IMR-90 (cell line): ENCODE data around the gene TMA7. TPM values are rescaled to one million over a fixed set of nuclear protein-coding genes. Genes with fewer than 3 reads are reported as not detected.

ENCODE experiments used
- ATAC-seq: fragments of 200-7000 bp; cut with Tn5 transposase; 2 replicates; pipeline ENCODE4 v1.9.1; 2020; ENCODE audit warnings: low read depth, mild to moderate bottlenecking, moderate library complexity
- BruUV-seq: library from RNA; stranded (reverse); fragments of 400-500 nt; replicated peaks from 2 replicates; lab custom pipeline; 2021; lab: Mats Ljungman, UMichigan
- CTCF ChIA-PET: fragments of 300-600 bp; formaldehyde crosslinking; extraction: SDS; loops from one replicate; lab custom pipeline; 2021; ENCODE audit warnings: antibody characterized with exemption; lab: Yijun Ruan, JAX
- POLR2A ChIA-PET: fragments of 300-600 bp; sonication (Branson Sonifier 250); formaldehyde crosslinking; loops from one replicate; lab custom pipeline; 2022; ENCODE audit warnings: antibody characterized with exemption; ENCODE audit not compliant: unreplicated experiment; lab: Charles Lee
- DNase-seq: peaks from one replicate; pipeline ENCODE4 v3.0.0; 2013
- H2AFZ ChIP-seq: replicated peaks from 2 replicates; pipeline ENCODE3; 2013; ENCODE audit warnings: low read length, mild to moderate bottlenecking; ENCODE audit not compliant: poor library complexity
- H2AK5ac ChIP-seq: 2 replicates; pipeline ENCODE4 v1.6.1; 2013; ENCODE audit warnings: low read depth, low read length, inconsistent platforms
- H2AK9ac ChIP-seq: replicated peaks from 2 replicates; pipeline ENCODE3; 2013; ENCODE audit warnings: mild to moderate bottlenecking, low read depth, low read length, moderate library complexity; ENCODE audit not compliant: poor library complexity
- H2BK120ac ChIP-seq: 2 replicates; pipeline ENCODE4 v1.6.1; 2013; ENCODE audit warnings: low read depth, low read length, inconsistent platforms
- H2BK15ac ChIP-seq: 3 replicates; pipeline ENCODE4 v1.6.1; 2013; ENCODE audit warnings: low read depth, low read length, inconsistent platforms
- H2BK20ac ChIP-seq: 2 replicates; pipeline ENCODE4 v1.6.1; 2013; ENCODE audit warnings: low read depth, mild to moderate bottlenecking, inconsistent platforms, low read length, moderate library complexity
- H2BK5ac ChIP-seq: 2 replicates; pipeline ENCODE4 v1.6.1; 2013; ENCODE audit warnings: mild to moderate bottlenecking, low read depth, low read length, inconsistent platforms; ENCODE audit not compliant: poor library complexity, severe bottlenecking
- H3K14ac ChIP-seq: replicated peaks from 2 replicates; pipeline ENCODE4 v1.6.1; 2013; ENCODE audit warnings: low read depth, low read length, inconsistent platforms
- H3K18ac ChIP-seq: 2 replicates; pipeline ENCODE4 v1.6.1; 2013; ENCODE audit warnings: low read depth, low read length, control low read depth
- H3K23ac ChIP-seq: 2 replicates; pipeline ENCODE4 v1.6.1; 2013; ENCODE audit warnings: low read depth, low read length, inconsistent platforms
- H3K27ac ChIP-seq: 2 replicates; pipeline ENCODE4 v1.5.1; 2013; ENCODE audit warnings: mild to moderate bottlenecking, control low read depth, low read length; ENCODE audit not compliant: insufficient read depth
- H3K27me3 ChIP-seq: 2 replicates; pipeline ENCODE4 v1.6.1; 2013; ENCODE audit warnings: low read length; ENCODE audit not compliant: control insufficient read depth, insufficient read depth
- H3K36me3 ChIP-seq: 2 replicates; pipeline ENCODE4 v1.6.1; 2013; ENCODE audit warnings: low read length, mixed read lengths; ENCODE audit not compliant: control insufficient read depth, insufficient read depth
- H3K4ac ChIP-seq: 2 replicates; pipeline ENCODE4 v1.6.1; 2013; ENCODE audit warnings: low read depth, low read length, inconsistent platforms
- H3K4me1 ChIP-seq: 2 replicates; pipeline ENCODE4 v1.6.1; 2013; ENCODE audit warnings: low read length, mixed read lengths; ENCODE audit not compliant: control insufficient read depth, insufficient read depth
- H3K4me2 ChIP-seq: 2 replicates; pipeline ENCODE4 v1.6.1; 2013; ENCODE audit warnings: low read depth, mild to moderate bottlenecking, control low read depth, low read length, moderate library complexity
- H3K4me3 ChIP-seq: 2 replicates; pipeline ENCODE4 v1.5.1; 2013; ENCODE audit warnings: low read depth, mild to moderate bottlenecking, control low read depth, low read length, moderate library complexity; ENCODE audit not compliant: insufficient read depth
- H3K56ac ChIP-seq: 2 replicates; pipeline ENCODE4 v1.6.1; 2013; ENCODE audit warnings: low read length, inconsistent platforms; ENCODE audit not compliant: insufficient read depth; ENCODE audit errors: extremely low read depth
- H3K79me1 ChIP-seq, 2 experiments: 2 replicates each; pipeline ENCODE4 v1.6.1; 2013; ENCODE audit warnings: low read length in 2 of 2, inconsistent platforms in 1 of 2, low read depth in 1 of 2
- H3K9ac ChIP-seq: 2 replicates; pipeline ENCODE4 v1.6.1; 2013; ENCODE audit warnings: low read depth, low read length, control low read depth
- H3K9me1 ChIP-seq: 2 replicates; pipeline ENCODE4 v1.6.1; 2013; ENCODE audit warnings: low read length, inconsistent platforms; ENCODE audit not compliant: insufficient read depth
- H3K9me3 ChIP-seq: 2 replicates; pipeline ENCODE4 v1.6.1; 2013; ENCODE audit warnings: low read length; ENCODE audit not compliant: control insufficient read depth, insufficient read depth
- H4K20me1 ChIP-seq: 2 replicates; pipeline ENCODE4 v1.6.1; 2013; ENCODE audit warnings: low read length, inconsistent platforms; ENCODE audit not compliant: insufficient read depth
- H4K5ac ChIP-seq: 2 replicates; pipeline ENCODE4 v1.6.1; 2013; ENCODE audit warnings: mild to moderate bottlenecking, low read depth, low read length, control low read depth
- H4K8ac ChIP-seq, 2 experiments: 2 replicates each; pipeline ENCODE4 v1.6.1; 2013; ENCODE audit warnings: low read depth in 2 of 2, low read length in 2 of 2, control low read depth in 1 of 2, inconsistent platforms in 1 of 2
- H4K91ac ChIP-seq: 2 replicates; pipeline ENCODE4 v1.6.1; 2013; ENCODE audit warnings: low read depth, low read length, inconsistent platforms; ENCODE audit not compliant: insufficient read depth
- CTCF ChIP-seq: conservative IDR thresholded peaks from 2 replicates; pipeline ENCODE4 v1.5.1; 2012; ENCODE audit warnings: mild to moderate bottlenecking, low read depth, low read length, improper control_type of control experiment
- MAZ ChIP-seq: IDR thresholded peaks from 2 replicates; pipeline ENCODE4 v1.6.1; 2012; ENCODE audit warnings: low read depth, mild to moderate bottlenecking, low read length, improper control_type of control experiment, moderate library complexity, borderline replicate concordance
- MXI1 ChIP-seq: IDR thresholded peaks from 2 replicates; pipeline ENCODE4 v1.6.1; 2012; ENCODE audit warnings: low read depth, mild to moderate bottlenecking, low read length, moderate library complexity, borderline replicate concordance
- POLR2A ChIP-seq: IDR thresholded peaks from 2 replicates; pipeline ENCODE4 v1.6.1; 2012; ENCODE audit warnings: mild to moderate bottlenecking, low read depth, low read length
- RCOR1 ChIP-seq: IDR thresholded peaks from 2 replicates; pipeline ENCODE4 v1.6.1; 2012; ENCODE audit warnings: mild to moderate bottlenecking, low read length, improper control_type of control experiment; ENCODE audit not compliant: insufficient replicate concordance
- RFX5 ChIP-seq: IDR thresholded peaks from 2 replicates; pipeline ENCODE4 v1.8.0; 2012; ENCODE audit warnings: low read depth, mild to moderate bottlenecking, low read length, moderate library complexity
- WGBS, 2 experiments: methylation state at CpG; one replicate each; pipeline versions ENCODE4 v1.1.5 to v1.1.7; 2013; ENCODE audit warnings: missing lambda C conversion rate in 2 of 2; ENCODE audit not compliant: insufficient read length in 1 of 2; ENCODE audit errors: extremely low coverage in 2 of 2; 5-methylcytosine and 5-hydroxymethylcytosine counted together
- dilution Hi-C: fragments of 300-500 bp; cut with HindIII; formaldehyde crosslinking; loops from one replicate; pipeline ENCODE4 v1.14.3; 2018; ENCODE audit warnings: low sequenced_read_pairs; ENCODE audit not compliant: unreplicated experiment
- in situ Hi-C: fragments of 300-500 bp; cut with MboI; formaldehyde crosslinking; loops from 3 replicates; pipeline ENCODE4 v1.14.3; 2019; ENCODE audit warnings: low sequenced_read_pairs, inconsistent platforms, mixed read lengths
- intact Hi-C: fragments of 100-400 bp; cut with micrococcal nuclease; formaldehyde crosslinking; loops from 2 replicates; pipeline ENCODE4 v1.10.0; 2022
- polyA plus RNA-seq, 3 experiments: library from polyadenylated mRNA; depleted of rRNA; stranded (reverse); fragments of >200 nt; gene quantifications; 2 replicates each; pipeline ENCODE4 v1.2.3, GENCODE V29; 2012; ENCODE audit warnings: low replicate concordance in 1 of 3
- total RNA-seq: library from RNA; depleted of rRNA; stranded (reverse); fragments of >200 nt; gene quantifications from 2 replicates; pipeline ENCODE4 v1.2.3, GENCODE V29; 2012

TMA7 gene
- total and polyA plus RNA-seq, 2 of the 4 experiments (the other 2 are of a cell fraction): 81.9 to 240 TPM

GRCh38 chr3:48472923-48473616 lies 33.0 kb downstream of the TMA7 start:
- TF ChIP-seq POLR2A: peak; percentile 91
- no peak for TF ChIP-seq MXI1
- no peak for TF ChIP-seq RFX5
- peak; percentile 55 for TF ChIP-seq RCOR1
- peak; percentile 96 for TF ChIP-seq MAZ
- peak; percentile 30; the same call in 1 of the 2 replicates for TF ChIP-seq CTCF
- Histone ChIP-seq H3K4me1 (peaks cover 6% of the 10 kb centered on the region), H3K56ac (peak overlapping the region; percentile 91), H3K36me3 (peaks cover 24% of the 10 kb centered on the region), H2AK9ac (peak overlapping the region; percentile 99), H3K4ac (peak overlapping the region; percentile 100), H3K27ac (peak overlapping the region; percentile 94), H3K18ac (peak overlapping the region; percentile 72), H4K20me1 (no peaks in the 10 kb centered on the region; the same call in 1 of the 2 replicates), H2BK120ac (peak overlapping the region; percentile 89), H3K79me1 (peaks cover 4 to 51% of the 10 kb centered on the region in 2 experiments), H4K5ac (peak overlapping the region; percentile 77), H3K23ac (peak overlapping the region; percentile 100), H3K4me2 (peak overlapping the region; percentile 59), H2BK20ac (peak overlapping the region; percentile 50; the same call in 1 of the 2 replicates), H3K14ac (peak overlapping the region; percentile 100), H2BK5ac (peak overlapping the region; percentile 94), H2AFZ (peak overlapping the region; percentile 95), H3K27me3 (no peaks in the 10 kb centered on the region), H3K9ac (peak overlapping the region; percentile 96), H4K91ac (peak overlapping the region; percentile 93), H3K4me3 (peak overlapping the region; percentile 68), H3K9me3 (no peaks in the 10 kb centered on the region), H3K9me1 (peaks cover 12% of the 10 kb centered on the region; the same call in 1 of the 2 replicates), H4K8ac (peak overlapping the region; percentile 91 to 97), H2AK5ac (peak overlapping the region; percentile 98), H2BK15ac (peak overlapping the region; percentile 82; the same call in 2 of the 3 replicates)
- intact Hi-C loops: loop anchor here (2.0 kb wide), 2 partner anchors 76 to 162 kb away; partner anchors contain the start of gene SLC26A6
- BruUV-seq: no TSS peak
- DNase-seq (peak; percentile 91), ATAC-seq (peak; percentile 92)
- ChIA-PET CTCF (interaction anchor here (0.5 to 1.6 kb wide), 5 partner anchors 36 to 76 kb away, joined by 3 to 4 read pairs (median 3); no protein-coding TSS in a partner anchor), POLR2A (interaction anchor here (0.5 to 0.6 kb wide), 2 partner anchors 11 to 50 kb away, joined by 3 read pairs; no protein-coding TSS in a partner anchor)
- dilution Hi-C loops: no loop called here
- in situ Hi-C loops: no loop called here
- 15% methylated on average over 5 of the region's 17 CpGs; no CpG with 5 or more reads in 1 of the 2 experiments for WGBS, 2 experiments
